ENCODE measurements around the gene PNPT1. TPM values are rescaled to one million over a fixed set of nuclear protein-coding genes. Genes with fewer than 3 reads are reported as not detected.
"Not testable (repeated sequence)": the region's sequence is repeated elsewhere in the genome, so short reads cannot be mapped to it uniquely, and the experiment has no call there.

PNPT1 gene
- total and polyA plus RNA-seq, 5 experiments from 2014 or later = 21.3 to 29.5 (median 26.2) TPM

DNA sequence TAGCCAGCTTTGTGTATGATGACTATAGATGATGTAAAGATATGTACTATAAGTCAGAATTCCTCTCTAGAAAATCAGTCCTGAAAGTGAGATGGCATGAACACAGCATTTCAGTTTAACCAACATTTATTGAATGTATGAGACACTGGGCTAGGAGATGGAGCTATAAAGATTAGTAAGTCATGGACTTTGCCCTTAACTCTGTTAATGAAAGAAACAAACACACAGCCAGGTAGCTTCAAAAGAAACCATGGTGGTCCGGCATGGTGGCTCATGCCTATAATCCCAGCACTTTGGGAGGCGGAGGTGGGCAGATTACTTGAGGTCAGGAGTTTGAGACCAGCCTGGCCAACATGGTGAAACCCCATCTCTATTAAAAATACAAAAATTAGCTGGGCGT lies 21.5 kb upstream of the PNPT1 start:
- not testable (repeated sequence) for H3K4me3 Mint-ChIP-seq

DNA sequence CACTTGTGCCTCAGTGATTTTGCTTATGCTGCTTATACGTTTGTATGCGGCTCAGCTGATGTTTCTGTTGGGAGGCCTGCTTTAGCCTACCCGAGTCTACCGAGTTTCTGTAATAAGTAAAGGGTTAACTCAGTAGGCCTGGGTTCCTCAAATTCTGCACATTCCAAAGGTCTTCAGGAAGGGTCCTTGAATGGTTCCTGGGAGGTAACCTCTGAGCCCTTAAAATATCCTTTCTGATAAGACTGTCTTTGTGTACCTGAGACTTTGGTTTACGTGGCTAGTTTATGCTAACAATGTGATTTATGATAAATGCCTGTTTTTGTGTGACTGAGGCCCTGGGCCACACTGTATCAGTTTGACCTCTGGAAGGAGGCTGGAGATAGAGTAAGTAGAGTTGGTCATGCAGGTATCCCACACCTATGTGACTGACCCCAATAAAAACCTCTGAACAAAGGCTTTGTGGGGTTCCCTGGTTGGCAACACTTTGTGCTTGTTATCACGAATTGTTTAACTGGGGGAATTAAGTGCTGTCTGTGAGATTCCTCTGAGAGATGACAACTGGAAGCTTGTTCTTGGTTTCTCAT lies 18.9 kb upstream of the PNPT1 start:
- Mint-ChIP-seq H3K36me3 (no peaks in the 10 kb centered on the region), H3K4me3 (no peak overlapping the region), H3K9me3 (no peaks in the 10 kb centered on the region), H3K27me3 (peaks cover 0 to 15% (median 10%) of the 10 kb centered on the region in 5 donors), H3K27ac (no peak overlapping the region), H3K4me1 (no peaks in the 10 kb centered on the region)
- ATAC-seq (no peak), DNase-seq (no peak)
- POLR2A ChIA-PET = no interaction called here

More for the DNA sequence above, 21.5 kb upstream of the PNPT1 start:
- H3K9me3 Mint-ChIP-seq, ATAC-seq, H3K27ac Mint-ChIP-seq, H3K36me3 Mint-ChIP-seq, H3K4me1 Mint-ChIP-seq, DNase-seq, POLR2A ChIA-PET: not testable (repeated sequence)
- H3K27me3 Mint-ChIP-seq = peaks cover 0 to 12% (median 8%) of the 10 kb centered on the region in 5 donors

DNA sequence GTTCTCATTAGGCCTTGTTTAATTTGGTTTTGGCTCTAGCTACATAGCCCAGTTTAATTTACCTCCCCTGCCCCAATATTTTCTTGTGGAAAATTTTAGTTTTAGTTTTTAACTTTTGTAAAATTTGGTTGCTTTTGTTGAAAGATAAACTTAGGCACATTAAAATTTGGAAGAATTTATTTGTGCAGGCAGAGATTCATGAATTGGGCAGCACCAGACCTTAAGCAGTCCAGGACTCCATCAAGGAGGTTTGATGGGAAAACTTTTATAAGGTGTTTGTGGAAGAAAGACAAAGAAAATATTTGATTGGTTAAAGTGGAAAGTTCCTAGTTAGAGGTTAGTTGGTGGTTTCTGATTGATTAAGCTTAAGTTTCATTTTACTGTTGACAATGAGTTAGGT lies 16.4 kb upstream of the PNPT1 start:
- Mint-ChIP-seq H3K27ac (no peak overlapping the region), H3K4me3 (no peak overlapping the region), H3K4me1 (no peaks in the 10 kb centered on the region), H3K36me3 (no peaks in the 10 kb centered on the region), H3K9me3 (no peaks in the 10 kb centered on the region), H3K27me3 (peaks cover 4 to 16% (median 9%) of the 10 kb centered on the region in 5 donors)
- ATAC-seq (no peak), DNase-seq (no peak)
- POLR2A ChIA-PET = no interaction called here

DNA sequence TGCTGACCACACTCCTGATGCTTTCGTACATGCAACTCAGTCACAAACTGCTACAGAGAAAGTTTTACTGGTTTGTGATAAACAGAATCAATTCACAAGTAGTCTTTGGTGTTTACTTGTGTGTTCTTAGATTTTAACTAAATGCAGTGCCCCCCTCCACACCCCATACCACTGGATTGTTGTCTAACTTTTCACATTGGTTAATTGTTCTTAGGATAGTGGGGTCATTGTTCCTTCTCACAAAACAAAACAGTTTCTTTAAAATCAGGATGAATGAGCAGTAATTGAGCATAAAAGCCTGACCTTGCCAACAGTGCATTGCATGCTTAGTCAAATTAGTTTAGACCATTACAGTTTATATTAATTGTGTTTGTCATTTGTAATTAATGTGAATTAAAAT lies 14.1 kb upstream of the PNPT1 start:
- DNase-seq = no peak
- no peak for ATAC-seq
- no peaks in the 10 kb centered on the region for H3K4me1 Mint-ChIP-seq
- H3K9me3 Mint-ChIP-seq = no peaks in the 10 kb centered on the region
- H3K4me3 Mint-ChIP-seq = no peak overlapping the region
- H3K27ac Mint-ChIP-seq = no peak overlapping the region
- H3K36me3 Mint-ChIP-seq = no peaks in the 10 kb centered on the region
- peaks cover 7 to 28% (median 25%) of the 10 kb centered on the region in 5 donors for H3K27me3 Mint-ChIP-seq
- POLR2A ChIA-PET = no interaction called here

DNA sequence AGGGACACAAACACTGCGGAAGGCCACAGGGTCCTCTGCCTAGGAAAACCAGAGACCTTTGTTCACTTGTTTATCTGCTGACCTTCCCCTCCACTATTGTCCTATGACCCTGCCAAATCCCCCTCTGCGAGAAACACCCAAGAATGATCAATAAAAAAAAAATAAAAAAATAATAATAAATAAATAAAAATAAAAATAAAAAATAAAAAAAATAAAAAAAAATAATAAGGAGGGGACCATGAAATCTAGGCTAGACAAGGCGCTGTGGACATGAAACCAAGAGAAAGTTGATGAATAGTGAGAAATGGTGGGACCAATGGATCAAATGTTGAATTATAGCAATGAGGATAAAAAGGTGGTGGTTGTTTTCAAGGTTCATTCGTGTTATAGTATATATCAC lies 12.6 kb upstream of the PNPT1 start:
- H3K36me3 Mint-ChIP-seq, DNase-seq, H3K9me3 Mint-ChIP-seq, H3K4me3 Mint-ChIP-seq, ATAC-seq, POLR2A ChIA-PET, H3K4me1 Mint-ChIP-seq, H3K27ac Mint-ChIP-seq: not testable (repeated sequence)
- H3K27me3 Mint-ChIP-seq = peaks cover 7 to 28% (median 25%) of the 10 kb centered on the region in 5 donors

DNA sequence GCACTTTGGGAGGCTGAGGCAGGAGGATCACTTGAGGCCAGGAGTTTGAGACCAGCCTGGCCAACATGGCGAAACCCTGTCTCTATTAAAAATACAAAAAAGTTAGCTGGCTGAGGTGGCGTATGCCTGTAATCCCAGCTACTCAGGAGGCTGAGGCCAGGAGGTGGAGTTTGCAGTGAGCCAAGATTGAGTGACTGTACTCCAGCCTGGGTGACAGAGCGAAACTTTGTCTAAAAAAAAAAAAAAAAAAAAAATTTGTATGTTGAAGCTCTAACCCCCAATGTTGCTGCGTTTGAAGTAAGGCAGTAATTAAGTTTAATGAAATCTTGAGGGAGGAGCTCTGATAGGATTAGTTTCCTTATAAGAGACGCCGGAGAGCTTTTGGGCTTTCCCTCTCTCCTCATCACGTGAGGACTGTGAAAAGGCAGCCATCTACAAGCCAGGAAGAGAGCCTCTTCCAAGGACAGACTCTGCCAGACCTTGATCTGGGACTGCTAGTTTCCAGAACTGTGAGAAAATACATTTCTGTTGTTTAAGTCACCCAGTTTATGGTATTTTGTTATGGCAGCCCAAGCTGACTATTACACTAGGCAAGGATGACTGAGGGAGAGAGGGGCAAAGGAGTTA lies 11.5 kb upstream of the PNPT1 start:
- H3K9me3 Mint-ChIP-seq = no peaks in the 10 kb centered on the region
- H3K27ac Mint-ChIP-seq = no peak overlapping the region
- peaks cover 0 to 2% (median 0%) of the 10 kb centered on the region in 4 donors for H3K4me1 Mint-ChIP-seq
- no peaks in the 10 kb centered on the region for H3K36me3 Mint-ChIP-seq
- POLR2A ChIA-PET = no interaction called here
- ATAC-seq (no peak), DNase-seq (no peak)
- H3K27me3 Mint-ChIP-seq = peaks cover 9 to 28% (median 27%) of the 10 kb centered on the region in 5 donors
- H3K4me3 Mint-ChIP-seq = no peak overlapping the region

DNA sequence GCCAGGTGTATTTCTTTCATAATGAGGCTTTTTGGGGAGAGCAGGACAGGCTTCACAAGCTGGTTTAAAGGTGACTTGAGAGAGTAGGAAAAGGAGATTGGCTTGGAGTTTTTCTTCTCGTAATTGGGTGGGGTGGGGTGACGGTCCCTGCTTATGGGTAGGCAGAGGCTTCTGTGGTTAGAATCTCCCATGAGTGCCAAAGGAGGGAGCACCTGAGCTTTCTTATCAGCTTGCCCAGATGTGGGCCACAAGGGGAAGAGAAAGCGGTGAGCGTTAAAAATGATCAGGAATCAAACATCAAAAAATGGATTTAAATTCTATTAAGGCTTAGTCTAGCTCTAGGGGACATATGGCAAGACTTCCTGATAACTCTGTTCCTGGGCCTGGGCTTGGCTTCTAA lies 9.7 kb upstream of the PNPT1 start:
- H3K27me3 Mint-ChIP-seq = peaks cover 9 to 30% (median 25%) of the 10 kb centered on the region in 5 donors
- no peaks in the 10 kb centered on the region for H3K36me3 Mint-ChIP-seq
- POLR2A ChIA-PET = no interaction called here

DNA sequence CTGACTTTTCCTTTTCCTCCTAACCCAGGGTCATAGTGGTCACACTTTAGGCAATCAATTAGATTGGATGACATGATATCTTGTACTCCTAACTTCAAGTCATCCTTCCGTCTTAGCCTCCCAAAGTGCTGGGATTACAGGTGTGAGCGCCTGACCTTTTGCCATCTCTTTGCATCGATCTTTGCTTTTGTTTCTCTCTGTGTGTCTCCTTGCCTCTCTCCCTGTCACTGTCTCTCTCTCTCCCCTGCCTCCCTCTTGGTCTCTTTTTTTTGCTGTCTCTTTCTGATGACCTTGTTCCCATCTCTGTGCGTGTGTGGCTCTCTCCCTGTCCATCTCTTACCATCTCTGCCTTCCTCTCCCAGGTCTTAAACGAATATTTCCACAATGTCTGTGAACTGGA lies 904 bp downstream of the PNPT1 start:
- DNase-seq, H3K9me3 Mint-ChIP-seq, ATAC-seq, H3K27me3 Mint-ChIP-seq: not testable (repeated sequence)
- peak overlapping the region; percentile 94 to 98 (median 97) for H3K4me3 Mint-ChIP-seq
- POLR2A ChIA-PET = interaction anchor here (1.9 kb wide), 1 partner anchor 75 kb away, joined by 7 read pairs; the partner anchor contains the start of gene PPP4R3B
- H3K4me1 Mint-ChIP-seq = peaks cover 17 to 50% (median 39%) of the 10 kb centered on the region in 4 donors
- H3K27ac Mint-ChIP-seq = peak overlapping the region; percentile 72 to 99 (median 96)
- peaks cover 0 to 20% (median 15%) of the 10 kb centered on the region in 3 donors for H3K36me3 Mint-ChIP-seq

More for the DNA sequence above, 9.7 kb upstream of the PNPT1 start:
- no peaks in the 10 kb centered on the region for H3K9me3 Mint-ChIP-seq
- ATAC-seq (no peak), DNase-seq (no peak)
- no peak overlapping the region for H3K4me3 Mint-ChIP-seq
- H3K27ac Mint-ChIP-seq = peak overlapping the region in 1 of 10 donors; percentile 72
- H3K4me1 Mint-ChIP-seq = peaks cover 0 to 2% (median 0%) of the 10 kb centered on the region in 4 donors

DNA sequence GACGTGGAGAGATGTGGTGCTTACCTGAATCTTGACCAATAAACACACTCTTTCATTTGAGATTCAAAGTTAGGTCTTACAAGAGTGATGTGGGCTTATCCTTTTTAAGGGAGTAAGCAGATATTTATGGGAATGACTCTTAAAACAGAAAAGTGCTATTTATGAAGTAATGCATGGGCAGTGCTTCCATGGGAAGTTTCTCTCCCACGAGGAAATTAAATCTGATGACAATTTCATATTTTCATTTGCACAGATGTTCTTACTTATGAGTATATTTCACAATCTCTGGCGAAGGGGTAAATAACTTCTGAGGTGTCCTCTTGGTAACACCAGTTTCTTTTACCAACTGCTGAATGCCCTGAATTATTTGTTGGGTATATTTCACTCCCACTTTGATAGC lies 21.0 kb downstream of the PNPT1 start:
- Mint-ChIP-seq H3K27ac (no peak overlapping the region), H3K4me1 (no peaks in the 10 kb centered on the region), H3K36me3 (peaks cover 0 to 61% (median 19%) of the 10 kb centered on the region in 3 donors), H3K4me3 (no peak overlapping the region), H3K27me3 (no peaks in the 10 kb centered on the region), H3K9me3 (no peaks in the 10 kb centered on the region)
- POLR2A ChIA-PET = no interaction called here
- no peak for ATAC-seq
- DNase-seq = no peak

DNA sequence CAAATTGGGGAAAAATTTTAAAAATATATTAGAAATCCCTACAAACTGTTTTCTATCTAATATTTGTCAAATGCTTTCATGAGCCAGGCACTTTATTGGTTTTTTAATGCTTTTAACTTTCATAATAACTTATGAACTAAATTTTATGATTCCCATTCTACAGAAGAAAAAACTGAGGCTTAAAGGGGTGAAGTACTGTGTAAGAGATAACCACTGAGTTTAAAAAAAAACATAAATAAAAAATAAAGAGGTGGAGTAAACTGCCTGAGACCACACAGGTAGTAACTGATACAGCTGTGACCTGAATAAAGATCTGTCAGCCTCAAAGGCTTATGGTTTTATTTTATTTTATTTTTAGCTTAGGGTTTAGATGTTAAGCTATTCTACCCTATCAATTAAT lies 24.7 kb downstream of the PNPT1 start:
- POLR2A ChIA-PET = no interaction called here
- DNase-seq = no peak
- H3K27me3 Mint-ChIP-seq = no peaks in the 10 kb centered on the region
- no peaks in the 10 kb centered on the region for H3K9me3 Mint-ChIP-seq
- H3K4me1 Mint-ChIP-seq = no peaks in the 10 kb centered on the region
- no peak overlapping the region for H3K27ac Mint-ChIP-seq
- ATAC-seq = no peak
- no peak overlapping the region for H3K4me3 Mint-ChIP-seq
- H3K36me3 Mint-ChIP-seq = peaks cover 0 to 71% (median 26%) of the 10 kb centered on the region in 3 donors

DNA sequence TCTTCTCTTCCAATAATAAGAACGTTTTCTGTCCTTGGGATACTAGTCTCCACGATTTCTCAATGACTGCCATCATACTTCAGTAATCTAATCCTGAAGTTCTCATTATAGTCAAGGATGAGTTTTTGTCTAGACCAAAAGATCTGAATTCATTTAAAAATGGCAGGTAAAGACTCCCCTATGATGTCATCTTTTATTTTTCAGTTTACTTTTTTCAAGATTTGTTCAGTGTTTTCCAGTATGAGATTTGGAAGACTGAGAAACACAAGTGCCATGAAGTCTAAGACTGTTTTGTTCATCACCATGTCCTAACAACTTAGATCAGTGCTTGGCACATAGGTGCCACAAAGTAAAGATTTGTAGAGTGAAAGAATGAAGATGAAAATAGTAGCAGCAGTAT lies 40.4 kb downstream of the PNPT1 start:
- ATAC-seq = no peak
- no peaks in the 10 kb centered on the region for H3K4me1 Mint-ChIP-seq
- H3K27ac Mint-ChIP-seq = peak overlapping the region in 1 of 10 donors; percentile 70
- H3K4me3 Mint-ChIP-seq = no peak overlapping the region
- no peaks in the 10 kb centered on the region for H3K9me3 Mint-ChIP-seq
- POLR2A ChIA-PET = no interaction called here
- H3K36me3 Mint-ChIP-seq = peaks cover 10 to 62% (median 32%) of the 10 kb centered on the region in 3 donors
- H3K27me3 Mint-ChIP-seq = no peaks in the 10 kb centered on the region
- DNase-seq = no peak

DNA sequence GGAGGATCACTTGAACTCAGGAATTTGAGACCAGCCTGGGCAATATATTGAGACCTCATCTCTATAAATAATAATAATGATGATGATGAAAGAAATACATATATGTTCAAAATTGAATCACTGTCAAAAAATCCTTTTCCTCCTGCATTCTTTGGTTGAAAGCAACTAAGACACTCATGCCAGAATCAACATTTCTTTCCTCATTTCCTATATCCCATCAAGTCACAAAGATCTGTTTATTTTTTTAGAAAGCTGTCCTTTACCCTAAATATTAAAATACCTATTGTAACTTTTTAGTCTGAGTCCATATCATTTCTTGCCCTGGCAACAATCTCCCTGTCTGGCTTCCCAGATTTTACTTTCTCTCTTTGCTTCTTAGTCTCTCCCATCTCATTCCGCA lies 44.4 kb downstream of the PNPT1 start:
- no peaks in the 10 kb centered on the region for H3K27me3 Mint-ChIP-seq
- peaks cover 4 to 56% (median 30%) of the 10 kb centered on the region in 3 donors for H3K36me3 Mint-ChIP-seq
- DNase-seq = no peak
- no peaks in the 10 kb centered on the region for H3K9me3 Mint-ChIP-seq
- H3K27ac Mint-ChIP-seq = peak overlapping the region in 1 of 10 donors; percentile 50
- ATAC-seq = no peak
- POLR2A ChIA-PET = no interaction called here
- no peak overlapping the region for H3K4me3 Mint-ChIP-seq
- H3K4me1 Mint-ChIP-seq = no peaks in the 10 kb centered on the region

DNA sequence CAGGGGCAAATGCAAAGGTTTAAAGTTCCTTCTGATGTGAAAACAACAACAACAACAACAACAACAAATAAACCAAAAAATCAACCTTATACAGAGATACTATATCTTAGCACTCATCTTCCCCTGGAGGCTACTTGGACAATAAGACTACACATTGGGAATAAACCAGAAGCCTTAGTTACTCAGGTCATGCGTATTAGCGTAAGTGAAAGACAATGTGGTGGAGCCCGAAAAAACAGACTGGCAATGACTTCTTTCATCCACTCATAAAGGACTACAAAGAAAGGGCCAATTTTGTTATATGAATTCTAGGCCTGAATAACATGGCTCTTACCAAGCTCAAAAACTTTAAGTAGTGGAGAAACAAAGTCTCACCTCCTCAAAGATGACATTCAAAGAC lies 56.8 kb downstream of the PNPT1 start:
- peaks cover 0 to 76% (median 15%) of the 10 kb centered on the region in 3 donors for H3K36me3 Mint-ChIP-seq
- no peaks in the 10 kb centered on the region for H3K9me3 Mint-ChIP-seq
- no peak overlapping the region for H3K4me3 Mint-ChIP-seq
- POLR2A ChIA-PET = no interaction called here
- peaks cover 0 to 4% (median 0%) of the 10 kb centered on the region in 4 donors for H3K4me1 Mint-ChIP-seq
- no peak for DNase-seq
- H3K27me3 Mint-ChIP-seq = no peaks in the 10 kb centered on the region
- no peak for ATAC-seq
- H3K27ac Mint-ChIP-seq = peak overlapping the region in 1 of 10 donors; percentile 35

All from naive thymus-derived CD8-positive, alpha-beta T cell (primary cell).